ENCODE results near the gene EXOC4. TPM values are rescaled to one million over a fixed set of nuclear protein-coding genes. Genes with fewer than 3 reads are reported as not detected.

EXOC4 gene
- total and polyA plus RNA-seq, 2 of the 8 experiments (the other 6 are each of a cell fraction or from before 2014, with no cell fraction given): 27.0 to 67.3 TPM

DNA sequence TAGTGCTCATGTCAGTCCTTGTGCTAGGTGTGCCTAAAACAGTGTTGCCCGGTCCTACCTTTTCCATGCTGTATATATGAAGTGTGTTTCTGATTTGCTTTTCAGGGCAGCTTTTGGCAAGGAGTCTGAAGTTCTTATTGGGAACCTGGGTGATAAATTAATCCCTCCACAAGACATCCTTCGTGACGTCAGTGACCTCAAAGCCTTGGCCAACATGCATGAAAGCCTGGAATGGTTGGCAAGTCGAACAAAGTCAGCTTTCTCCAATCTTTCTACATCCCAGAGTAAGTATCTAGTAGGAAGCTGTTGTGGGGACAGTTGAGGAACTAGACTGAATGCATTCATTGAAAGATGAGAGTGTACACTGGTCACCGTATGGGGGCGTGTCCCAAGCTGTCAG, 684.9 kb downstream of the EXOC4 start (continued):
- TF ChIP-seq CHD7 (IDR thresholded peaks at IDR 0.05; ENCODE audit: insufficient replicate concordance, low read length): no peak
- no peak for TF ChIP-seq BCL11A (IDR thresholded peaks at IDR 0.05; ENCODE audit: low read depth in 2 of 2, low read length in 2 of 2)
- no peak for TF ChIP-seq EZH2 (IDR thresholded peaks at IDR 0.05; ENCODE audit: low read depth, low read length, severe bottlenecking)
- TF ChIP-seq BACH1 (IDR thresholded peaks at IDR 0.05; ENCODE audit: low read length): no peak
- no peak for TF ChIP-seq MAFK (IDR thresholded peaks at IDR 0.05; ENCODE audit: low read depth, low read length)
- no peak for TF ChIP-seq CHD1 (IDR thresholded peaks at IDR 0.05; ENCODE audit: low read depth, low read length)
